SK-N-SH (cell line): ENCODE measurements around the gene TAF1B. TPM values are rescaled to one million over a fixed set of nuclear protein-coding genes. Genes with fewer than 3 reads are reported as not detected.

ENCODE experiments used
- CTCF ChIA-PET: fragments of 300-600, 350-600 bp; formaldehyde crosslinking; extraction: SDS; loops from one replicate; lab custom pipeline; 2021; lab: Yijun Ruan, JAX
- POLR2A ChIA-PET: fragments of 350-600 bp; sonication (Branson Sonifier 250); formaldehyde crosslinking; extraction: SDS; loops from one replicate; lab custom pipeline; 2020; ENCODE audit warnings: antibody characterized with exemption, inconsistent platforms; lab: Yijun Ruan, JAX
- DNase-seq: peaks from one replicate; pipeline ENCODE4 v3.0.0; 2012
- H2AFZ ChIP-seq: fragments of 200-600 bp; sonication (generic); 2 replicates; pipeline ENCODE4 v1.8.1; 2016; ENCODE audit warnings: antibody characterized with exemption, mild to moderate bottlenecking, low read depth
- H3F3A ChIP-seq: fragments of 200-600 bp; sonication (generic); replicated peaks from 2 replicates; pipeline ENCODE3; 2016; ENCODE audit warnings: antibody characterized with exemption, mild to moderate bottlenecking; ENCODE audit not compliant: insufficient read depth
- H3K27ac ChIP-seq, 2 experiments: fragments of 200-500 bp in 1 of 2; fragments of 200-600 bp in 1 of 2; sonication (Bioruptor generic) in 1 of 2; sonication (generic), shearing (Covaris generic) in 1 of 2; 2 replicates each; pipeline versions ENCODE4 v1.5.1 to v1.6.1; 2014 to 2016; ENCODE audit warnings: low read depth in 2 of 2, inconsistent platforms in 1 of 2, low read length in 1 of 2, mild to moderate bottlenecking in 1 of 2, mixed read lengths in 1 of 2
- H3K27me3 ChIP-seq: fragments of 200-600 bp; sonication (generic), shearing (Covaris generic); 2 replicates; pipeline ENCODE4 v1.6.1; 2016; ENCODE audit warnings: mixed run types; ENCODE audit not compliant: insufficient read depth
- H3K36me3 ChIP-seq, 2 experiments: fragments of 200-500 bp in 1 of 2; fragments of 200-600 bp in 1 of 2; sonication (Bioruptor generic) in 1 of 2; sonication (generic) in 1 of 2; replicated peaks in 1 of 2; 2 replicates each; pipeline versions ENCODE3 to v1.5.1; 2014 to 2016; ENCODE audit warnings: low read length in 1 of 2, mild to moderate bottlenecking in 1 of 2; ENCODE audit not compliant: insufficient read depth in 2 of 2, control insufficient read depth in 1 of 2
- H3K4me1 ChIP-seq, 2 experiments: fragments of 200-500 bp in 1 of 2; fragments of 200-600 bp in 1 of 2; sonication (Bioruptor generic) in 1 of 2; sonication (generic), shearing (Covaris generic) in 1 of 2; 2 replicates each; pipeline versions ENCODE4 v1.5.1 to v1.6.1; 2014 to 2016; ENCODE audit warnings: low read depth in 1 of 2, low read length in 1 of 2, mixed run types in 1 of 2; ENCODE audit not compliant: insufficient read depth in 2 of 2, control insufficient read depth in 1 of 2
- H3K4me2 ChIP-seq: fragments of 200-600 bp; sonication (generic), shearing (Covaris generic); 2 replicates; pipeline ENCODE4 v1.6.1; 2017; ENCODE audit warnings: mixed run types
- H3K4me3 ChIP-seq, 2 experiments: fragments of 200-500 bp in 1 of 2; fragments of 200-600 bp in 1 of 2; sonication (Bioruptor generic) in 1 of 2; sonication (generic), shearing (Covaris generic) in 1 of 2; 2 replicates each; pipeline versions ENCODE4 v1.5.1 to v1.8.1; 2014 to 2016; ENCODE audit warnings: low read depth in 2 of 2, inconsistent platforms in 1 of 2, low read length in 1 of 2, mild to moderate bottlenecking in 1 of 2, mixed read lengths in 1 of 2, moderate library complexity in 1 of 2
- H3K79me2 ChIP-seq: fragments of 200-600 bp; sonication (generic); 2 replicates; pipeline ENCODE4 v1.8.1; 2017; ENCODE audit warnings: mild to moderate bottlenecking; ENCODE audit not compliant: insufficient read depth
- H3K9ac ChIP-seq: fragments of 200-600 bp; sonication (generic); 2 replicates; pipeline ENCODE4 v1.6.1; 2017; ENCODE audit warnings: mixed run types
- H3K9me2 ChIP-seq: fragments of 200-600 bp; sonication (generic); 2 replicates; pipeline ENCODE4 v1.6.1; 2017; ENCODE audit warnings: mixed run types
- H3K9me3 ChIP-seq: fragments of 200-600 bp; sonication (generic); 2 replicates; pipeline ENCODE4 v1.6.1; 2017; ENCODE audit warnings: mixed run types, mild to moderate bottlenecking, moderate library complexity
- H4K20me1 ChIP-seq: fragments of 200-600 bp; sonication (generic); 2 replicates; pipeline ENCODE4 v1.6.1; 2017; ENCODE audit warnings: mild to moderate bottlenecking, mixed run types; ENCODE audit not compliant: insufficient read depth
- CHD2 ChIP-seq: fragments of 150-350 bp; IDR thresholded peaks from 2 replicates; pipeline ENCODE4 v1.6.1; 2018; ENCODE audit warnings: low read length; ENCODE audit not compliant: partially characterized antibody
- CTCF ChIP-seq: fragments of 200-600 bp; sonication (generic); IDR thresholded peaks from 2 replicates; pipeline ENCODE4 v1.6.1; 2017; ENCODE audit warnings: antibody characterized with exemption, mild to moderate bottlenecking, moderate library complexity
- EP300 ChIP-seq, 2 experiments: IDR thresholded peaks; 2 replicates each; pipeline versions ENCODE4 v1.4.0 to v1.6.1; 2012; ENCODE audit warnings: borderline replicate concordance in 1 of 2, low read depth in 1 of 2, low read length in 1 of 2
- EZH2phosphoT487 ChIP-seq: fragments of 200-600 bp; sonication (generic); IDR thresholded peaks from 2 replicates; pipeline ENCODE4 v1.6.1; 2017; ENCODE audit warnings: low read depth, mixed run types, mild to moderate bottlenecking, antibody characterized with exemption, moderate library complexity, borderline replicate concordance
- GABPA ChIP-seq: IDR thresholded peaks from 2 replicates; pipeline ENCODE4 v1.4.0; 2012; ENCODE audit warnings: low read depth, mild to moderate bottlenecking
- JUND ChIP-seq: IDR thresholded peaks from 2 replicates; pipeline ENCODE4 v1.4.0; 2012
- MAX ChIP-seq: IDR thresholded peaks from 2 replicates; pipeline ENCODE4 v1.4.0; 2012; ENCODE audit warnings: low read depth
- MEF2A ChIP-seq: IDR thresholded peaks from 2 replicates; pipeline ENCODE4 v1.4.0; 2012; ENCODE audit warnings: low read depth, borderline replicate concordance
- NRF1 ChIP-seq: IDR thresholded peaks from 2 replicates; pipeline ENCODE4 v1.6.1; 2012; ENCODE audit warnings: low read depth, mild to moderate bottlenecking, low read length
- PBX3 ChIP-seq: IDR thresholded peaks from 2 replicates; pipeline ENCODE4; 2012
- POLR2AphosphoS5 ChIP-seq: IDR thresholded peaks from 2 replicates; pipeline ENCODE4 v1.6.1; 2012; ENCODE audit warnings: low read depth, low read length
- RAD21 ChIP-seq: IDR thresholded peaks from 2 replicates; pipeline ENCODE4 v1.6.1; 2012; ENCODE audit warnings: mild to moderate bottlenecking, low read length
- REST ChIP-seq: IDR thresholded peaks from 2 replicates; pipeline ENCODE4 v1.6.1; 2012; ENCODE audit warnings: mild to moderate bottlenecking, low read depth, low read length, moderate library complexity
- RXRA ChIP-seq: IDR thresholded peaks from 2 replicates; pipeline ENCODE4 v1.4.0; 2012; ENCODE audit warnings: low read depth, mild to moderate bottlenecking, borderline replicate concordance
- SMC3 ChIP-seq: IDR thresholded peaks from 2 replicates; pipeline ENCODE4 v1.6.1; 2012; ENCODE audit warnings: low read depth, low read length, improper control_type of control experiment
- TAF1 ChIP-seq: IDR thresholded peaks from 2 replicates; pipeline ENCODE4 v1.6.1; 2012; ENCODE audit warnings: low read depth, mild to moderate bottlenecking, low read length, moderate library complexity, borderline replicate concordance
- TEAD4 ChIP-seq: IDR thresholded peaks from 2 replicates; pipeline ENCODE4 v1.4.0; 2012; ENCODE audit warnings: mild to moderate bottlenecking, borderline replicate concordance; ENCODE audit not compliant: insufficient read depth
- WGBS: methylation state at CpG from one replicate; pipeline ENCODE4 v1.1.6; 2017; ENCODE audit warnings: low lambda C conversion rate; 5-methylcytosine and 5-hydroxymethylcytosine counted together
- polyA plus RNA-seq, 3 experiments: library from polyadenylated mRNA; depleted of rRNA; stranded (reverse); fragments of >200 nt; gene quantifications; 2 replicates each; pipeline ENCODE4 v1.2.3, GENCODE V29; 2012

The TAF1B gene
- polyA plus RNA-seq, 1 of the 3 experiments (the other 2 are of a cell fraction): 7.8 TPM

GRCh38 chr2:9948721-9949120 lies 105.4 kb downstream of the TAF1B start:
- TF ChIP-seq POLR2AphosphoS5 (no peak), TAF1 (no peak), MAX (no peak), NRF1 (no peak)
- no peak overlapping the region for H3K9ac ChIP-seq
- DNase-seq: no peak
- 96% methylated on average over 5 of the region's 6 CpGs for WGBS
- H3K79me2 ChIP-seq: no peaks in the 10 kb centered on the region
- ChIA-PET CTCF (interaction anchor here (1.0 to 4.3 kb wide), 3 partner anchors 23 to 135 kb away, joined by 3 to 23 read pairs (median 18); no protein-coding TSS in a partner anchor), POLR2A (no interaction called here)
- H3K27me3 ChIP-seq: no peaks in the 10 kb centered on the region
- no peak overlapping the region for H3K27ac ChIP-seq
- no peaks in the 10 kb centered on the region for H4K20me1 ChIP-seq
- no peaks in the 10 kb centered on the region for H3F3A ChIP-seq
- H3K9me2 ChIP-seq: no peaks in the 10 kb centered on the region
- no peak overlapping the region for H3K4me3 ChIP-seq
- no peak overlapping the region for H2AFZ ChIP-seq
- H3K36me3 ChIP-seq: no peaks in the 10 kb centered on the region
- no peak overlapping the region for H3K4me2 ChIP-seq
- no peaks in the 10 kb centered on the region for H3K9me3 ChIP-seq
- peaks cover 0 to 2% of the 10 kb centered on the region in 2 experiments; a peak in 2 of 4 replicates for H3K4me1 ChIP-seq

GRCh38 chr2:9949239-9949991 lies 106.1 kb downstream of the TAF1B start:
- no peaks in the 10 kb centered on the region for H4K20me1 ChIP-seq
- H3K27me3 ChIP-seq: no peaks in the 10 kb centered on the region
- H3K9me2 ChIP-seq: no peaks in the 10 kb centered on the region
- H3K36me3 ChIP-seq: no peaks in the 10 kb centered on the region
- no peaks in the 10 kb centered on the region for H3F3A ChIP-seq
- H3K4me3 ChIP-seq: no peak overlapping the region
- 93% methylated on average over 23 of the region's 23 CpGs for WGBS
- H3K27ac ChIP-seq: no peak overlapping the region
- H3K79me2 ChIP-seq: no peaks in the 10 kb centered on the region
- DNase-seq: no peak
- no peaks in the 10 kb centered on the region for H3K9me3 ChIP-seq
- H3K9ac ChIP-seq: no peak overlapping the region
- H3K4me2 ChIP-seq: no peak overlapping the region
- no peak overlapping the region for H2AFZ ChIP-seq
- TF ChIP-seq RXRA: no peak
- no peak for TF ChIP-seq POLR2AphosphoS5
- no peak for TF ChIP-seq CHD2
- TF ChIP-seq CTCF: no peak
- no peak for TF ChIP-seq JUND
- no peak for TF ChIP-seq TAF1
- no peak for TF ChIP-seq MEF2A
- TF ChIP-seq MAX: no peak
- TF ChIP-seq REST: no peak
- no peak for TF ChIP-seq EP300 (IDR thresholded peaks at IDR 0.05; ENCODE audit: borderline replicate concordance in 1 of 2, low read depth in 1 of 2, low read length in 1 of 2)
- no peak for TF ChIP-seq GABPA
- no peak for TF ChIP-seq PBX3
- TF ChIP-seq TEAD4: no peak
- no peak for TF ChIP-seq NRF1
- no peak for TF ChIP-seq EZH2phosphoT487
- TF ChIP-seq RAD21: no peak
- no peak for TF ChIP-seq SMC3
- TF ChIP-seq, all 33 proteins: peak for 0
- ChIA-PET POLR2A (interaction anchor here (0.6 kb wide), 1 partner anchor 9 kb away, joined by 3 read pairs; no protein-coding TSS in a partner anchor), CTCF (interaction anchor here (1.0 to 4.3 kb wide), 6 partner anchors 23 to 149 kb away, joined by 3 to 23 read pairs (median 6); no protein-coding TSS in a partner anchor)
- H3K4me1 ChIP-seq: peaks cover 0 to 4% of the 10 kb centered on the region in 2 experiments; a peak in 2 of 4 replicates
